ENCODE results near the gene MDFIC2. TPM values are rescaled to one million over a fixed set of nuclear protein-coding genes. Genes with fewer than 3 reads are reported as not detected.

Gene MDFIC2
- total RNA-seq, result not detected in 2 replicates

DNA sequence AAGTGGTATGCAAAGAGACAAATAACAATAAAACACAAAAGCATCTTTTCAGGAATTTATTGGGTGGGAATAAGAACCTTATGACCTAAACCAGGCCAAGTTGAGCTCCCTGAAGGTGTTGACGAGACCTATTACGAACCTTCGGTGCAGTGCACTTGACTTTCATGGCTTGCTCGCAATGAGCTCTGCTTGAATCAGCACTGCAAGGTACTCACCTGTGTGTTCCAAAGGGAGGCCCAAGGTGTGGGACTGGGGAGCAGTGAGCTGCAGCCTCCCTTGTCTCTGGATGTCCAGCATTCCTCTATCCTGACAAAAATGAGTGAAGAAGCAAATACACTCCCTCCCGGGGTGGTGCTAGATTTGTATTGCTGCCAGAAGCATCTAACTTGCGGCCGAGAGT lies at the start of gene MDFIC2:
TSS of gene MDFIC2 (minus strand) at position 303 of the 400 bp plus-strand sequence. CDS start 665 bp downstream, outside the sequence.

Data from smooth muscle cell of trachea (primary cell).